Inflammatory macrophage (primary cell): ENCODE results near the gene ANKRD33.
A peak's percentile ranks its signal among the peaks of the same experiment; 100 is the strongest.

Source experiments
- DNase-seq, 2 donors: peaks; one replicate each; pipeline ENCODE4 v3.0.0-alpha.2; 2020 to 2022

Gene ANKRD33

DNA sequence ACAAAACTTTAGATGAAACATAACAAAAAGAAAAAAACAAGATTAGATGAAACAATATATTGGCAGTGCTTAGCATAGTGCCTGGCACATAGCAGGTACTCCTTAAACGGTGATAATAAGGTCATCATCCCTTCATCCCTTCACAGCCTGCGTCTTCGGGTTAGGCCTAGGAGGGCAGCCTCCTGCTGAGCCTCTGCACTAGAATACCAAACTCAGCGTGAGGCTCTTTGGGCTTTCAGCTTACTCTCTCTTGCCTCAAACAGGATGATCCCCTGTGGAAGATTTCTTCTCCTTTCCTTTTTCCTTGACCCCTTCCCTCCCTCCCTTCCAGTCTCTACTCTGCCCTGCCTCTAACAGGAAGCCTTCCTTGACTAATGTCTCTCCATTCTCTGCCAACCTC is 25.0 kb upstream of the ANKRD33 start:
- DNase-seq = no peak

- no peak for DNase-seq
These were observed 24.5 kb upstream of the ANKRD33 start for GRCh38 chr12:51863363-51863932.

DNA sequence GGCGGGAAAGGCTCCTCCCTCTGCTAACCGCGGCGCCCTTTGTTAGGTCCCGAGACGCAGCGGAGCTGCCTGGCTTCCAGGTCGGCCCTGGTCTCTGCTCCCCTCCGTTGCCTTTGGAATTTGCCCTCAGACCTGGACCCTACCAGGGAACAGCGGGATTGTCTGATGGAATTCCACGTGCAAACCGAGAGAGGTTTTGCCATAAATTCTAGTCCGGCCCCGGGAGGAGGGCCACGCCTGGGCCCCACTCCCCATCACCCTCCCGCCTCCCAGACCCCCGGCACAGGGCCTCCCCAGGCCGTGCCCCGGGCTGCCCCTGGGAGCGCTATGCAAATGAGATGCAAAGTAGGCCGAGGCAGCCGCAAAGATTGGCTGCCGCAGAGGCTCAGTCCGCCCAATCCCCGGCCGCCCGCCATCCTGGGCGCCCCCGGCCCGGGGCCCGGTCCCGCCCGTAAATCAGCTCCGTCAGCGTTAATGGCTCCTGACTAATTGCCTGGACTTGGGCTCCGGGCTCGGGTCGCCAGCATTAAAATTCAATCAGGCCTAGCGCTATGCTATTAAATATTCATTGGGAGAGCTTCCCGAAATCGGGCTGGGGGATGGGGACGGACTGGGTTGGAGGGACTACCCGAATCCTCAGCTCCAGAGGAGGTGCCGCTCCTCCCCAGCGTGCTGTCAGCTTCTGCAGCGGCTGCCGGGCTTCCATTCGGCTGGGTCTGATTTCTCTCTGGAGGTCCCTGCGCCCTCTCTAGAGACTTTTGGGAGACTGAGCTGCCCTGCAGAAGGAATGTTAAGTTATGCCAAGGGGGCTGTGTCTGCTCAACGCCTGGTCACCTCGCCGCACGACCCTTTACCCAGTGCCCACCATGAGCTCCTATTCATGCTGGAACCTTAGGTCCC is 23.7 kb upstream of the ANKRD33 start:
- DNase-seq = peak in 1 of 2 donors; percentile 9

- DNase-seq = peak in 1 of 2 donors; percentile 11
These were observed 22.9 kb upstream of the ANKRD33 start for GRCh38 chr12:51864833-51865670.

DNA sequence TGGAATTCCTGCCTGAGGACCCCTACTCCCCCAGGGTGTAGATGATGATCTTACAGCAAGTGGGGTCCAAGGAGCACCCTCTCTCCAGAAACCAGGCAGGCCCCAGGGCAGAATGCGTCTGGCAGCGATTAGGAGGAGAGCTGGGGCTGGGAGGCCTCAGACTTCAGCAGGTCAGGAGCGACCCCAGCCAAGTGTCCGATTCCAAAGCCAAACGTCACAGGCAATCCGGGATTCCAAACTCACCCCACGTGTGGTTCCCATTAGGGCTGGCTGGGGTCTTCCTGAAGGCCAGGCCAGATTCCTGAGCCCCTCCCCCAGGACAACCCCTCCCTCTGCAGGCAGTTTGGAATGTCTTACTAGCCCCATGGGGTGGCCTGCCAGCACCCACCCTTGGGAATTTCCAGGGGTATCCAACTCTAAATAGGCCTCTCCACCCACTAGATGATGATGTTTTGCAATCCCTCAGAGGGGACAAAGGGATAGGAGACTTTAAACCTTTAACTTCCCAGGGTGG is 22.1 kb upstream of the ANKRD33 start:
- DNase-seq = no peak

- DNase-seq = no peak
These were observed 21.6 kb upstream of the ANKRD33 start for GRCh38 chr12:51866324-51866723.

DNA sequence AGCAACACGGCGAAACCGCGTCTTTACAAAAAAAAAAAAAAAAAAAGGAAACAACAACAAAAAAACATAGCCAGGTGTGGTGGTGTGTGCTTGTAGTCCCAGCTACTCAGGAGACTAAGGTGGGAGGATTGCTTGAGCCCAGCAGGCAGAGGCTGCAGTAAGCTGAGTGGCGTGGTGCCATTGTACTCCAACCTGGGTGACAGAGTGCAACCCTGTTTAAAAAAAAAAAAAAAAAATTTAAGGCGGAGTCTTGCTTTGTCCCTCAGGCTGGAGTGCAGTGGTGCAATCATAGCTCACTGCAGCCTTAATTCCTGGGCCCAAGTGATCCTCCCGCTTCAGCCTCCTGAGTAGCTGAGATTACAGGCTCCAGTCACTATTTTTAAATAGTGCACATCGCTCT is 21.1 kb upstream of the ANKRD33 start:
- DNase-seq = no peak

GRCh38 chr12:51867371-51867770 is 20.5 kb upstream of the ANKRD33 start:
- DNase-seq = no peak

GRCh38 chr12:51867796-51868428 is 20.0 kb upstream of the ANKRD33 start:
- DNase-seq = no peak

DNA sequence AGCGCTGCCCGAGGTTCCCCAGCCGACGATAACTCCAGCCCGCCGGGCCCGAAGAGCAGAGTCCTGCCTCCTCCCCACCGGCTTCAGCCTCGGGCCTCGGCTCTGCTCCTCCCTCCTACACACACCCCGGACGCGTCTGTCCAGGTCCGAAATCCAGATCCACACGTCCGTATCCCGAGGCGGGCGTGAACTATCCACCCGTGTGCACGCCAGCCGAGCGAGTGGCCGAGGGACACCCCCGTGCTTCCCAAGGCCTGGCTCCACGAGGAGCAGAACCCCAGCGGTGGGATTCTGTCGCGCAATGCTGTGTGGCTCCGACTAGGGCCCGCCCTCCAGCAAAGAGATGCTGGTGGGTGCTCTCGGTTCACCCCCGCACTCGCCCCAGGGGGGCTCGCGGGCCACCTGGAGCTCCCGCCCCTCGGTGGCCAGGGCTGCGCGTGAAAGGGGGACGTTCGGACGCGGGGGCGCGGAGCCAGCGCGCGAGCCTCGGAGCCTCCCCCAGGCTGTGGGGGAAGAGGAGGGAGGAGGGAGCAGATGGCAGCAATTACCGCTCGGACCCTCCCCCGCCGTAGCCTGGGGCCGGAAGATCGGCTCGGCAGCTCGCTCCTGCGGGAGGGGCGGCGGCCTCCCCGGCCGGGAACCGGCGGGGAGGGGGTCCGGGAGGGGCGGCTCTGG is 18.9 kb upstream of the ANKRD33 start:
- no peak for DNase-seq

DNA sequence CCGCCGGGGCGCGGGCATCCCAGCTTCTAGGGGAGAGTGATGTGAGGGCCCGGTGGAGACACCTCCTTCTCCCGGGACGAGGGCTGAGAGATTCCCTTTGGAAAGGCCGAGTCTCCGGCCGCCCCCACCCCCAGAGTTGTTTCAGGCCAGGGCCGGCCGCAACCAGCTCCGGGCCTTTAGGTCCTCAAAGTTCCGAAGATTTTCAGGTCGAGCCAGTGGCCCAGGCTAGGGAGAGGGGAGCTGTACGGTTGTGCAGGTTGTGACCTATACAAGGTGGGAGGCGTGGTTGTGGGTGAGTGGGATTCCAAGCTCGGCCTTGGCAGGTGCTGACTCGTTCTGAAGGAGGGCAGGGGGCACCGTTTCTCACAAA is 18.4 kb upstream of the ANKRD33 start:
- DNase-seq = no peak

DNA sequence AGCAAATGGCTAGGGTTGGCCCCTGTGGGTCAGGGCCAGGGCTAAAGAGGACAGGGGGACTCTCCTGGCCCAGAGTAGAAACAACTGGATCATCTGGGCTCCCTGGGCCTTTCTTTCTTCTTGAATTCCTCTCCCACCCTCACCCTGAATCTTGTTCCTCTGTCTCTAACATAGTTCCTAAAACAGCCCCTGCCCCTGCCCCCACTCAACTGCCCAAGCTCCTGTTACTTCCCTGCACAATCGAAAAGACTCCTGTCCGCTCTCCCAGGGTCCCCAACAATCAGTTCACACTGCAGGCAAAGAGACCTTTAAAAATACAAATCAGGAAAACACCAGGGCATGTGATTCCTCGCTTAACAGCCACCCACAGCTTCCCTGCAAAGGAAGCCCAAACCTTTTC is 18.0 kb upstream of the ANKRD33 start:
- DNase-seq = peak; percentile 23 to 44

DNA sequence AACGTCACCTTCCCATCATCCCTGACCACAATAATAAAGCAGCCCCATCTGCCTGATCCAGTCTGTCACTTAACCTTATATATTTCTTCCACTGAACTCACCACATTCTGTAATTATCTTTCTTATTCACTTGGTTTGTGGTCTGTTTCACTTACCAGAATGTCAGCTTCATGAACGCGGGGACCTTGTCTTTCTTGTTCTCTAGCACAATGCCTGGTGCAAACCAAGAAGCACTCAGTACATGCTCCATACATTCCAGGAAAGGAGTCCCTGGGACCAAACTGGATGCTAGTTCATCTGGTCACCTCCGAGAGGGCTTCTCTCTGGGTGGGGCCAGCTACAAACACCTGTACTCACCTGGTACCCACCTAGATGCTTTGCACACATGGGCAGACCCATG is 17.4 kb upstream of the ANKRD33 start:
- DNase-seq = no peak

GRCh38 chr12:51871126-51871525 is 16.8 kb upstream of the ANKRD33 start:
- peak; percentile 78 to 86 for DNase-seq

DNA sequence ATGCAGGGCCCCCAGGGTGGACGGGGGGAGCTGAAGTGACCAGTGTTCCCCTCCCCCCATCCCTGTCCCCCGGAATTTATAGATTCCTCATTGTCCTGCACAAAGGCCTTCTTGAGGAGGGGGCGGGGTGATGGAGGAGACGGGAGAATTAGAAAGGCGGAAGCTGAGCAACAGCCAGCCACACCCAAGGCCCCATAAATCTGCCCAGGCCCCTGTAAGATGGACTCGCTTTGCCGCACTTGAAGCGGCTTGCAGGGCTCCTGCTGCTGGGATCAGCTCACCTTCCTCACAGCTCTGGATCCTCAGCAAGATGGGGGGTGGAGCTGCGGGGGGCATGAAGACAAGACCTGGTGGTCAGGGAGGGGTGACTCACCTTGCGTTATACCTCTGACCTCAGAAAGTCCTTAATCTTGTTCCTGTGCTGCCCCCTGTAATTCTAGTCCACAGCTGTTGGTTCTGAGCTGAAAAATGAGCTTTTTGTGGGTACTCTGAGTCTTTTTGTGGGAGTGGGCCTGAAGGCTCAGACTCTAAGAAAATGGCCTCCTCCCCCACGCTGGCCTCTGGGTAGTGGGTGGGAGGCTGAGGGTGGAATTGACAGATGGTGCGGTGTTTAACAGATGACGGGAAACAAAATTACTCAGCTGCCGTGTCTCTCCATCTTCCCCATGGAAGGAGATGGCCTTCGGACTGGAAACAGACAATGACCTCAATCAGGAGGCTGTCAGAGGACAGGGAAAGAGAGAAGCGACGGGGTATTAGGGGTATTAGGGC is 15.8 kb upstream of the ANKRD33 start:
- no peak for DNase-seq

GRCh38 chr12:51872689-51872981 is 15.3 kb upstream of the ANKRD33 start:
- DNase-seq = no peak

DNA sequence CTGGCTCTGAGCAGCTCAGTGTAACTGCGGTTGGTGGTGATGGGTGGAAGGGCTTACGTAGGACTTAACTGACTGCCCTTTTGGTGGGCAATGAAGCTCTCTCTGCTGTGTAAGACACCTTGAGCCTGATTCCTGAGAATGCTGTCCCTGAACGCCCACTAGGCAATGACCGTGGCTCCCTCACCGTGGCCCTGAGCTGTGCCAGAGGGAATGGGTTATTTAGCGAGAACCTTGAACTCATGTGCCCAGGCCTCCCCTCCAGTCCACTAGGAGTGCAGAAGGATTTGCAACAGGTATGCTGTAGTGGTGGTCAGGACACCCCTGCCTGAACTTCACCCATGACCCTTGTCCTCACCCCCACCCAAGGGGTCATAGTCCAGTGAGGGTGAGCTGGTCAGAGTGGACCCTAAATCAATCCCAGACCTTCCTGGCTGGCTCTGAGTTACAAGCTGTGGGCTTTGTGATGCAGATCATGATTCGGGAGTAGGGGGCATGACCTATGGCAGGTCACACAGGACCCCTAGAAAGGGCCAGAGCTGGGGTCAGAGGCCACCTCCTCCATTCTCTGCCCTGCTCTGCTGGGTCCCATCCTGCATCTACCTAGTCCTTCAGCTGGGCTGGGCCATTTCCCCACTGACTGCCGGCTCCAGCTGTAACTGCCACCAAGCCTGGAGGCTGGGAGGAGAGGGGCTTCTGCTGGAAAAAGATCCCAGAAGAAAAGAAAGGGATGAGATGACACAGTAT is 14.5 kb upstream of the ANKRD33 start:
- no peak for DNase-seq

GRCh38 chr12:51874000-51874399 is 13.9 kb upstream of the ANKRD33 start:
- no peak for DNase-seq

DNA sequence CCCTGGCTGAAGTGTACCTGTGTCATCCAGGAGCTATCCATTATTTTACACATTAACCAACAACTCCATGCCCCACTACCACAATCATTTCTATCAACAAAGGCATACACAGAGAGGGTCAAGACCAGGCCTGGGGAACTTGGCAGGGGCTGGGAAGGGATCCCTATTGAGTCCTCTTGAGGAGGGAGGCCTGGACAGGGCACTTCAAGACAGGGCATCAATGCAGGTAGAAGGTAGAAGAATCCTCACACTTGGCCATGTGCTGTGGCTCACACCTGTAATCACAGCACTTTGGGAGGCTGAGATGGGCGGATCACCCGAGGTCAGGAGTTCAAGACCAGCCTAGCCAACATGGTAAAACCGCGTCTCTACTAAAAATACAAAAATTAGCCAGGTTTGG is 13.4 kb upstream of the ANKRD33 start:
- DNase-seq = no peak

GRCh38 chr12:51879102-51879501 is 8.8 kb upstream of the ANKRD33 start:
- DNase-seq = no peak

DNA sequence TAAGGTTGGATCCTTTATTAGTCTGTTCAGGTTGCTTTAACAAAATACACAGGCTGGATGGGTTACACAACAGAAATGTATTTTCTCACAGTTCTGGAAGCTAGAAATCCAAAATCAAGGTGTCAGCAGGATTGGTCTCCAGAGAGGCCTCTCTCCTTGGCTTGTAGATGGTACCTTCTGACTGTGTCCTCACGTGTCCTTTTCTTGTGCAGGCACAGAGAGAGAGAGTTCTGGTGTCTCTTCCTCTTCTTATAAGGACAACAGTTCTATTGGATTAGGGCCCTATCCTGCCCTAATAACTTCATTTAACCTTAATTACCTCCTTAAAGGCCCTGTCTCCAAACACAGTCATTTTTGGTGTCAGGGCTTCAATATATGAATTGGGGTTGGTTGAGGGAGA is 4.6 kb upstream of the ANKRD33 start:
- DNase-seq = no peak
